ENCODE measurements around the gene LARP7. TPM values are rescaled to one million over a fixed set of nuclear protein-coding genes. Genes with fewer than 3 reads are reported as not detected.
"Not testable (repeated sequence)": the region's sequence is repeated elsewhere in the genome, so short reads cannot be mapped to it uniquely, and the experiment has no call there.

LARP7 gene
- total RNA-seq, 1 experiment from 2014 or later = 12.2 TPM

DNA sequence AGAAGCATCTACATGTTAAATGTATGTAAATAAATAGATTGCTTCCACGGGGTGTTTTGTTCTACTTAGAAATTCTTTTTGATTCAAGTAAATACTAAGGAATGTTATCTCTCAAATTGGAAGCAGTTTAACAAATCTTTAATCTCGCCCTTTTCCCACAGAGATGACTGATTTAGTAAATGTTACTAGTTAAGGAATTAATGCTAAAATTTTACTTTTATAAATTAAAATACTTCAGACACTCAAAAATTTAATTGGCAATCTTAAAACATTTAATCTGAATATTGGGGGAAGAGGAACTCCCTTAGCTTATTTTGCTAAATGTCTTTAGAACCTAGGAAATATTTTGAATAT, 12.1 kb downstream of the LARP7 start:
- DNase-seq (ENCODE audit: low spot score) = no peak

- DNase-seq (ENCODE audit: low spot score) = no peak
Observed at GRCh38 chr4:112650332-112650731, 13.4 kb downstream of the LARP7 start.

GRCh38 chr4:112651641-112652040, 14.7 kb downstream of the LARP7 start:
- DNase-seq (ENCODE audit: low spot score) = no peak

GRCh38 chr4:112652216-112652615, 15.3 kb downstream of the LARP7 start:
- DNase-seq (ENCODE audit: low spot score) = no peak

DNA sequence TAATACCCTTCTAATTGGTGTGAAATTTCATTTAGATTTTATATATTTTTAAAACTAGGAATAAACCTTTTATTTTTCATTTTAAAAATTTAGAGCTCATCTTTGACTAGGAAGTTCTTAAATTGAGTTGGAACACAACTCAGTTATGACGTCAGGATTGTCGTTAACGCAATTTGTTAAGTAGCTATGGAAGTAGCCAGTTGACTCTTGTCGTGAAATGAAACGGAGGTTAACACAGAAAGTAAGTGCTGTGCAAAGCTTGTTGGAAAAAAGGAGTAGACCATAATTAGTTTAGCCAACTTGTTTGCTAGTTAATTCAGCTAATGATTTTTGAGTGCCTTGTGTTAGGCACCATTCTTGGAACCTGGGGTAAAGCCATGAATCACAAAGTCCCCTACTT, 18.3 kb downstream of the LARP7 start:
- no peak for DNase-seq (ENCODE audit: low spot score)

DNA sequence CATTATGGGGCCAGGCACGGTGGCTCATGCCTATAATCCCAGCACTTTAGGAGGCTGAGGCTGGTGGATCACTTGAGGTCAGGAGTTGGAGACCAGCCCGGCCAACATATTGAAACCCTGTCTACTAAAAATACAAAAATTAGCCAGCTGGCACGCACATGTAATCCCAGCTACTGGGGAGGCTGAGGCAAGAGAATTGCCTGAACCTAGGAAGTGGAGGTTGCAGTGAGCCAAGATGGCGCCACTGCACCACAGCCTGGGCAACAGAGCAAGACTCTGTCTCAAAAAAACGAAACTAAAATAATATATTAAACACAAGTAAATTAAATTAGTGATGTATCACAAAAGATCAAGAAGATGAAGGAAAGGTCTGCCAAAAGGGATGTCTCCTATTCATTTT, 19.2 kb downstream of the LARP7 start:
- DNase-seq (ENCODE audit: low spot score) = not testable (repeated sequence)

DNA sequence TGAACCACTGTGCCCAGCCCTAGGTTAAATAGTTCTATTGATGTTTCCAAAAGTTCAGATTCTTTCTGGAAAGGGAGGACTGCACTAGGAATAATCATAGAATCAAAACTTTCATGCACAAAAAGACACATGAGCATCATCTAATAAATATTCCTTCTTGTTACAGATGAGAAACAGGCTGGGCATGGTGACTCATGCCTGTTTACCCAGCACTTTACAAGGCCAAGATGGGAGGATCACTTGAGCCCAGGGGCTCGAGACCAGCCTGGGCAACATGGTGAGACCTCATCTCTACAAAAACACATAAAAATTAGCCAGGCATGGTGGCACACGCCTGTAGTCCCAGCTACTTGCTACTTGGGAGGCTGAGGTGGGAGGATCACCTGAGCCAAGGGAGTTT, 27.7 kb downstream of the LARP7 start:
- peak; percentile 12 for DNase-seq (ENCODE audit: low spot score)

- DNase-seq (ENCODE audit: low spot score) = no peak
Observed at GRCh38 chr4:112668131-112668530, 31.2 kb downstream of the LARP7 start.

GRCh38 chr4:112673076-112673475, 36.1 kb downstream of the LARP7 start:
- no peak for DNase-seq (ENCODE audit: low spot score)

GRCh38 chr4:112673686-112674085, 36.7 kb downstream of the LARP7 start:
- DNase-seq (ENCODE audit: low spot score) = no peak

GRCh38 chr4:112674376-112674775, 37.4 kb downstream of the LARP7 start:
- DNase-seq (ENCODE audit: low spot score) = no peak

GRCh38 chr4:112677519-112678091, 40.7 kb downstream of the LARP7 start:
- no peak for DNase-seq (ENCODE audit: low spot score)

- DNase-seq (ENCODE audit: low spot score) = no peak
Observed at GRCh38 chr4:112680996-112681395, 44.1 kb downstream of the LARP7 start.

DNA sequence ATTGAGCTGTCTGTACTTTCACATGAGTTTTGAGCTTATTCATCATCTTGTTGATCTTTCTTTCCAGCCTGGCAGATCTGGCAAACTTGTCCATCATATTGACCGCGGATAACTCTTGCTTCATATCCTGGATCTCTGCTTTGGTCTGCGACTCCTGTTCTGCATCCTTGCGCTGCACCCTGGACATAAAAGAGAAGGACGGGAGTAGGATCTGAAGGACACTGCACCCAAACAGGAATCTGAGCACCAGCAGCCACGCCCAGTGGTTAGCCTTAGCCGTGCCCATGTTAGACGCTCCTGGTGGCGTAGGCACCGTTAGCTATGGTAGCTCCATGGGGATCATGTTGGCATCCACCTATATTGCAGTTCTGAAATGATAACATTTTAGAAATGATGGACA, 56.6 kb downstream of the LARP7 start:
- no peak for DNase-seq (ENCODE audit: low spot score)

GRCh38 chr4:112700679-112701078, 63.7 kb downstream of the LARP7 start:
- no peak for DNase-seq (ENCODE audit: low spot score)

DNA sequence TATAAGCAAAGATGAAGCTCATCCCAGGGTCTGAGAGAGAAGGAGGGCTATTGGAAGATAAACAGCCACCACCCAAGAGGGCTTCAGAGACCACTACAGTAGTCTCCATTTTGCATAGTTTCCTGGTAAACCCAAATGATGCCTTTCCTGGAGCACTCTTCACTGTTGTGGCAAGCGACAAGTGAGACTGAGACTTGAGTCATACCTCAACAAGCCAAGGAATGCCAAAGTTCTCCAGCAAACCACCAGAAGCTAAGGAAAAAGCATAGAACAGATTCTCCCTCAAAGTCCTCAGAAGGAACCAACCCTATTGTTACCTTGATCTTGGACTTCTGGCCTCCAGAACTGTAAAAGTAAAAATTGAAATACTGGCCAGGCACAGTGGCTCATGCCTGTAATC, 65.9 kb downstream of the LARP7 start:
- DNase-seq (ENCODE audit: low spot score) = no peak

DNA sequence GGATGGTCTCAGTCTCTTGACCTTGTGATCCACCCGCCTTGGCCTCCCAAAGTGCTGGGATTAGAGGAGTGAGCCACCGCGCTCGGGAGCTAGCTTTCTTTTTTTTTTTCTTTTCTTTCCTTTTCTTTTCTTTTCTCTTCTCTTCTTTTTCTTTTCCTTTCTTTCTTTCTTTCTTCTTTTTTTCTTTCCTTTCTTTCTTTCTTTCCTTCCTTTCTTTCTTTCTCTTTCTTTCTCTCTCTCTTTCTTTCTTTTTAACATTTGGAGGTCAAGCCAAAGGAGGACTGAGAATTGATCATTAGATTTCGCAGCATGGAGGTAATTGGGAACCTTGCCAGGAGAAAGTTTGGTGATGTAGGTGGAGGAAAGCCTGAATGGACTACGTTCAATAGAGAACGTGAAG, 67.4 kb downstream of the LARP7 start:
- DNase-seq (ENCODE audit: low spot score) = no peak

DNA sequence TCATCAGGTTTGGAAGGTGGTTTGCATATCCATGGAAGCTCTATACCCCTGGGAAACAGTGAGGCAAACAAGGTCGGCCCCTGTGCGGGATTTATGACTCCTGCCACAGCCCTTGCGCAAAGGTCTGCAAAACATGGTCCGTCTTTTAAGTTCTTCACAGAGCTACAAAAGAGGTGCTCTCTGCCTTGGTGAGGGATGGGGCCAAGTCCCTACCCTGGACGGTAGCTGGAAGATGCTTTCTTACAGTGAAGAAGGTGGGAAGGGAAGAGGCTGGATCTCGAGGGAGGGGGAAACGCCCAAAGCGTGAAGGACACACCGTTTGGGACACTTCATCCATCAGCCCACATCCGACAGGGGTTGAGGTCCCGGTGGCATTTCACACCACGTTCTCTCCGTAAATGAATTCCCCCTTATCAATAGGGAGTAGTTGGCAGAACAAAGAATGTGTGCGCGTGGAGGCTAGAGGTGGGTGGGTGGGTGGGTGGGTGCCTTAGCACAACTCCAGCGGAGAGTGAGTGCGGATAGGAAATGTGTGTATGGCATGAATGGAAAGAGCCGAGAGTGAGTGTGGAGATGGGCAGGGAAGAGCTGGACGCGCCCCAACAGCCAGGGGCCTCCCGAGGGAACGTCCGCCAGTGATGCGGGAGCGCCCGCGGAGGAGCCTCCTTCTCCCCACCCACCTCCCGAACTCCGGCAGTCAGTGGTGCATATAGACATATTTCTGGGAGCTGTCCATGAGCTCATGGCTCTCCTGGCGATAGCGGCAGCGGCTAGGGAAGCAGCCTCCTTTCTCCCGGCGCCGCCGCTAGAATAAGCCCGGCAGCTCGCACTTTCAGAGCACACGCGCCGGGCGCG, 68.3 kb downstream of the LARP7 start:
- no peak for DNase-seq (ENCODE audit: low spot score)

- not testable (repeated sequence) for DNase-seq (ENCODE audit: low spot score)
Observed at GRCh38 chr4:112705891-112706839, 69.2 kb downstream of the LARP7 start.

GRCh38 chr4:112706840-112707207, 69.9 kb downstream of the LARP7 start:
- DNase-seq (ENCODE audit: low spot score) = no peak
